Inferior parietal cortex (tissue), 1 donor: ENCODE measurements around the gene MBD1.
A peak's percentile ranks its signal among the peaks of the same experiment; 100 is the strongest.
"Not testable (repeated sequence)": the region's sequence is repeated elsewhere in the genome, so short reads cannot be mapped to it uniquely, and the experiment has no call there.

Experiments used
- DNase-seq: peaks from one replicate; pipeline ENCODE4 v3.0.0-alpha.2; 2016; ENCODE audit errors: extremely low spot score

The MBD1 gene

DNA sequence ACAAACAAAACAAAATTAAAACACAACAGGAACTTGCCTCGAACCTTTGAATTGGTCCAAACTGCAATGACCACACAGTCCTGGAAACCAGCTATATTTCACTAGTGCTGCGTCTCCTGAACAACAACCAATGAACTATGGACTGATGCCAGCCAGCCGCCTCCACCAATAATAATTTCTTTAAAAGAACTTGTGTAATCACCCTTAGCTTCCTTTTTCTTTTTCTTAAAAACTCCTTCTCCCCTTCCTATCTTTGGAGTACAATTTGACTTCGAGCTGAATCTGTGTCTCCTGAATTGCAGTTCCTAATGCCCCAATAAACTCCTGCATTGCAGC lies 7.8 kb upstream of the MBD1 start:
- DNase-seq: no peak

DNA sequence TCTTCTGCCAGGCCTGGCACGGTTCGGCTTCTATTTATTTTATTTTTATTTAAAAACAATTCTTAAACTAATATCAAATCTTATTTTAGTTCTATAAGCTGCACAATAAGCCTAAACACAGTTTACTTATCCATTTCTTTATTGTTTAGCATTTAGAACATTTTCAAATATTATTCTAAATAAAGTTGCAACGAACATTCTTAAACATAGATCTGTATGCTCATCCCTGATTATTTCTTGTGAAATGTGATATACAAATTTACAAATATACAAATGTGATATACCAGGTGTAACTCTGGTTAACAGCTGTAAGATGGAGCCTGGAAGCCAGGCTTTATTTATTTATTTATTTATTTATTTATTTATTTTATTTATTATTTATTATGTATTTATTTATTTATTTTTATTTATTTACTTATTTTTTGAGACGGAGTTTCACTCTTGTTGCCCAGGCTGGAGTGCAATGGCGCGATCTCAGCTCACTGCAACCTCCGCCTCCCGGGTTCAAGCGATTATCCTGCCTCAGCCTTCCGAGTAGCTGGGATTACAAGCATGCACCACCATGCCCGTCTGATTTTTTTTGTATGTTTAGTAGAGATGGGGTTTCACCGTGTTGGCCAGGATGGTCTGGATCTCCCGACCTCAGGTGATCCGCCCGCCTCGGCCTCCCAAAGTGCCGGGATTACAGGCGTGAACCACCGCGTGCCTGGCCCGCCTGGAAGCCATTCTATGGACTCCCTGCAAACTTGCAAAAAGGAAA lies 7.2 kb upstream of the MBD1 start:
- DNase-seq: not testable (repeated sequence)

DNA sequence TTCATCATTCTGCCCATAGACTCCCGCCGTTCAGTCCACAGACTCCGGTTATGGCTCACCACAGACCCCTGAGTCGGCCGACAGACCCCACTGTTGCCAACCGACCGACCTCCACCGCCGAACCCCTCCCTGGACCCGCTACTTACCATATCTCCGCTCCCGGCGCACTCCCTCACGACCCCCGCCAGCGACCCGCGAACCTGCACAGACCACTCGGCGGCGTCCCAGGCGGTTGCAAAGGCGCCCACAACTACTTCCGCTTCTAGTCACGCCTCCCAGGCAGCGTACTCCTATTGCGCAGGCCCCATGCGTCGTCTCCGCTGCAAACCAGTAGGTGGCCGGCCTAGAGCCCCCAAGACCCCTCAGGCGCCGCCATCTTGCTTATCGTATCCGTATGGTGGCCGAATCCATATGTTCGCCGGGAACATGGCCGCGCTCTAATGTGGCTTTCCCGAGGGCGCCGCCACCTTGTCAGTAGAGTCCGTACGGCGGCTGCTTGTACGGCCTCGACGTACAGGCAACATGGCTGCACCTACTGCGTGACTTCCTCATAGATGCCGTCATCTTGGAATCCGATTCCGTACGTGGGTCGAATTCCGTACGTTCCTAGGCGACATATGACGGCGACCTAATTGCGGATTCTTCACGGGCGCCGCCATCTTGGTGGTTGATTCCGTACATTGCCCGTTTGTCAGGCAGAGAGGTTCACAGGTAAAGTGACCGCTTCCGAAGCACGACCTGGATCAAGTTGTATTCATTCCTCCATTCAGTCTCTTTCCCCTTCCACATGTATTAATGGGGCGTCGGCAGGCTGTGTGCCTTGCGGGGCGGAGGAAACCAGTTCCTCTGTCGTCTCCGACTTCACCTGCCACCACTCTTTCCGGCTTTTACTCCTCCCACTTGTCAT lies 6.4 kb upstream of the MBD1 start, which contains the start of gene CXXC1:
Gene CXXC1 (minus strand): TSS at position 252 of the 907 bp plus-strand sequence. CDS start 103 bp downstream, at position 149.
- DNase-seq: peak; percentile 98

DNA sequence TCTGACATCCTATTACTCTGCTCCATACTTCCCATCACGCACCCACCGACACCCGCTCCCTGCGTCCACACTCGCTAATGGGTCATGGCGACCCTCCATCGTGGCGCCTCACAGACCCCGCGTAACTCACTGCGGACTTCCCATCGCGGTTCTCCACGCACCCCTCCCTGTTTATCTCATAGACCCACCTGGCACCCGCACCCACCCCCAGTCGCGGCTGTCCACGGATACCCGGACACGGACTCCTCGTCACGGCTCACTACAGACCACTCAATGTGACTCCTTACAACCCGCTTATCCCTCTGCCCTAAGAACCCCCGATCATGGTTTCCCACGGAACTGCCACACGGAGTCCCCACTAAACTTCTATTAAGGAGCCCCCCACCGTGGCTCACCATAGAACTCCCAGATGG lies 5.7 kb upstream of the MBD1 start:
- no peak for DNase-seq

DNA sequence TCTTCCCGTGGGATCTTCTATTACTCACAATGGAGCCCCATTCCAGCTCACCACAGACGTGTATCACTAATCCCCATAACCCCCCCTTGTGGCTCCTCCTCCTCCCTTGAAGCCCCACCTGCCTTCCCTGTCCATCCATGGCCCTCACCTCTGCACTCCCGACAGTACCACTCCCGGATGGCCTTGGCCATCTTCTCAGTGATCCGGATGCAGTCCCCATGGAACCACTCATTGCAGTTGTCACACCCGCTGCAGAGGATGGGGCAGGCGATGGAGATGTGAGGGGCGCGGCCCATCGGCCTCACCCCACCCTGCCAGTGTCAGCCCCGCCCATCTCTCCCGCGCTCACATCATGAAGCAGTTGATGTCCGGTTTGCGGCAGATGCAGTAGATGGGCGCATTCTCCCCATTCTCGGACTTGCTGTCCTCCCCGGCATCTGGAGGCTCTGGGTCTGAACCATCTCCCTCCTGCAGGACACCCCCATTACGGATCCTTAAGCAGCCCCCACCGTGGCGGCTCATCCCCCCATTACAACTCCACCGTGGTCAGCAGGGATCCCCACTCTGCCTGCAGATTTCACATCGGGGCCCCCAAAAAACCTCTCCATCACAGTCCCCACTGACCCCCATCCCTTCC lies 5.2 kb upstream of the MBD1 start:
- DNase-seq: no peak

DNA sequence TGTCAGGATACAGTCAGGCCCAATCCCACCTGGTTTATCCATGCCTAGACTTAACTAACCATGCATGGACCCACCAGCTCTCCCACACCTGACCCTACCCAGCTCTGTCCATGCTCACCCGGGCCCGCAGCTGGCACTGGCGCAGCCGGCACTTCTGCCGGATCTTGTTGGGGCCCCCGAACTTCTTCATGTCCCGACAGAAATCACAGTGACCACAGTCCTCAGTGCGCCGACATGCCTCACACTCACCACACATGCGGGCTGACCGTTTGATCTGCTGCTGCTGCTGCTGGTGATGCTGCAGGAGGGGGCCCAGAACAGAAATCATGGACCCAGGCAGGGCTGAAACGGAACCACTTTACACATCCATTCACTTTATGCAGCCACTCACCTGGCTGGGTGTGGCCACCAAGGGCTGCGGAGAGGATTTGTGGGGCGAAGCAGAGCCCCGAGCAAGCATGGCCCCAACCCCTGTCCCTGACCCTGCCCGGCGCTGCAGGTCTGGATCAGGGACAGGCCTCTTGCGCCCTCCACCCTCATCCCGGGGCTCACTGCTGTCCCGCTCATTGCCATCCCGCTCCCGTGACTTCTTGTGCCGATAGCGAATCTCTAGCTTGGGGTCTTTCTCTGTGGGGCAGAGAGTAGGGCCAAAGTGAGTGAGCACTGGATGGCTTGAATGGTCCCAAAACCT lies 4.5 kb upstream of the MBD1 start:
- DNase-seq: no peak

DNA sequence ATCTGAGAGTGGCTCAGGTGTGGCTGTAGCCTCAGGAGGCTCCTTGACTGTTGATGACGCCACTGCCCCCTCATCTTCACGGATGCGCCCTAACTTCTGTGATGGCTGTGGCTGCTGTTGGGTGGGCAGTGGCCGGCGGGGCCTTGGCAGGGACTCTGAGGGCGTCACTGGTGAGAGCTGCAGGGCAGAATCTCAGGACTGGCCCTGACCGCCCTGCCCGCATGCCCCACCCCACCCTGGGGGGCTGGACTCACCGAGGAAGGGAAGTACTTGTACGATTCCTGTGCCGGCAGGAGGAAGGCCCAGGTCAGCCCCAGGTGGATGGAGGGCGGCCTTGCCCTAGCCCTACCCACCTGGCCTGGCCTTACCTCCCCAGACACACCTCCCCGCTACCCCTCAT lies 3.7 kb upstream of the MBD1 start:
- no peak for DNase-seq

DNA sequence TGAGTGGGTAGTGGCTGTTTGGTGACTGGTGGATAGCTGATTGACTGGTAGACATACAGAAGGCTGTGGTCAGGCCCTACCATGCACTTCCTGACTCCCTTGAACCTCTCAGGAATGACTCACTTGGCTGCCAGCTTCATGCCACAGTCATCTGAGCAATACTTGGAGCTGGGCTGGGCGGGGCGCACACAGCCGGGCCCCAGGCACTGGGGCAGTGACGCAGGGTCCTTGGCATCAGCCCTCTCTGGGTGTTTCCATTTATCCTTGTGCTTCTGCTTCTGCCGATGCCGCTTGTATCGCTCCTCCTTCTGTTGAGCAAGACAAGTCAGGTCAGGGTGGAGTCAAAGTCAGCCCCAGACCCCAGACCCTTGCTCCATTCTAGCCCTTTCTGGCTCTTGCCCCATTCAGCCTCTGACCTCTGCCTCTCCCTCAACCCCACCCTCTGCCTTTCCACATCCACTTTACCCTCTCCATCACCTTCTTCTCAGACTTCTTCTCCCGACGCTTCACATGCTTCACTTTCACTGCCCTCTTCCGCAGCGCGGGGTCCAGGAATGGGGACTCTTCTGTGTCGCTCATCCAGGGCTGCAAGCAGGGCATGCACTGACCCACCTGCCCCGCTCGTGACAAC lies 3.0 kb upstream of the MBD1 start:
- no peak for DNase-seq

DNA sequence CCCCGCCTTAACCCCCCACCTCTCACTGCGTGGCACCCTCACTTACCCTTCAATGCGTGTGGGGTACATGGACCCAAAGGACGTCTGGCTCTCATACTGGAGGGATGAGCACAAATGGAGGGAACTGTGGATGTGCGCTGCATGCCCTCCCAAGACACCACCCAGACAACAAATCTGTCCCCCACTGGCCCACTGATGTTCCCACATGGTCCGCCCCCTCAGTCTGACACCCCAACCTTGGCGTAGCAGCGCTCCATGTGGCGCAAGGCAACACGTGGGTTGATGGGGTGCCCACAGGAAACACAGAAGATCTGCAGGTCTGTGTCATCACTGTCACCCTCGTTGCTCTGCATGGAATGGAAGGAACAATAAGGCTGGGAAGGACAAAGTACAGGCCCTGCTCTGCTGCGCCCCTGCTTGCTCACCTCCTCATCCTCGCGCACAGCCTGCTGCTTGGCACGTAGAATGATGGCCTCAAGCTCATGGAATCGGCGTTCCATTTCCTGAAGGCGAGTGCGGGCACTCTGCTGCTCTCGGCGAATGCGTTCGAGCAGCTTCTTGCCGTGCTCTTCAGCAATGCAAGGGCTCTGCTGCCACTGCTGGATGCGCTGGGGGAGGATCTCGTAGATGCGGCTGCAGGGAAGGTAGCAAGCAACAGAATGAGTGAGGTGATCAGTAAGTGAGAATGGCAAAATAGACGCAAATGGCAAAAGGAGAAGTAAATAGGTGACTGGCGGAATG lies 2.3 kb upstream of the MBD1 start:
- no peak for DNase-seq

DNA sequence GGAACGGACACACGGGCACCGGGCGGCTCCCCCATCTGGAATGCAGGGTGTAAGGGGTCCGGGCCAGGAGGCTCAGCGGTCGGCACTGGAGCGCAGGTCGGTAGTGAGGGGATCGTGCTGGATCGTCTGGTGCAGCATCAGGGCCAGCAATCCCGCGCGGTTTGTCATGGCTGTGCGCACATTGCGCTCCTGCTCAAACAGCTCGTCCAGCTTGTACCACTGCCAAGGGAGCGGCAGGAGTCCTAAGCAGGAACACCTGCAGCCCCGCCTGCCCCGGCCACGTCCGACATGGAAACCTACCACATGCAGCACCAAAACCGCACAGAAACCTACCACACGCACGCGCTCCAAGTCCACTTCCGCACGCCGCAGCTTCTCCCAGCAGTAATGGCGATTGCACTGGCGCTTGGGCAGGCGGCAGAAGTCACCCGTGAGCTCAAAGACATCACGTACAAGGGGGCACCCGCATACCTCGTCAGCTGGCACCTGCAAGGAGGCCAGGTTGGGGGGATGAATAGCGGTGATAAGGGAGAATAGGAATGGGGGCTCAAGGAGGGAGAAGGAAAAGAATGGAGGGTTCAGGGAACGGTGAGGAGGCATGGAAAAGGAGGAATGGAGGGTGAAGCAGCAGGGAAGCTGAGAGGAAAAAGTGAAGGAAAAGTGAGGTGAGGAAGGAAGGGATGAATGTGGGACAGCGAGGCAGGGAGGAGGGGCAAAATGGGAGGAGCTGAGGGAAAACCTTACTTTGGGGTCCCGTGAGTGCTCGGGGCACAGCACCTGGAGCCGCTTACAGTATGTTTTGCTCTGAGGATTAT lies 1.4 kb upstream of the MBD1 start:
- DNase-seq: no peak

DNA sequence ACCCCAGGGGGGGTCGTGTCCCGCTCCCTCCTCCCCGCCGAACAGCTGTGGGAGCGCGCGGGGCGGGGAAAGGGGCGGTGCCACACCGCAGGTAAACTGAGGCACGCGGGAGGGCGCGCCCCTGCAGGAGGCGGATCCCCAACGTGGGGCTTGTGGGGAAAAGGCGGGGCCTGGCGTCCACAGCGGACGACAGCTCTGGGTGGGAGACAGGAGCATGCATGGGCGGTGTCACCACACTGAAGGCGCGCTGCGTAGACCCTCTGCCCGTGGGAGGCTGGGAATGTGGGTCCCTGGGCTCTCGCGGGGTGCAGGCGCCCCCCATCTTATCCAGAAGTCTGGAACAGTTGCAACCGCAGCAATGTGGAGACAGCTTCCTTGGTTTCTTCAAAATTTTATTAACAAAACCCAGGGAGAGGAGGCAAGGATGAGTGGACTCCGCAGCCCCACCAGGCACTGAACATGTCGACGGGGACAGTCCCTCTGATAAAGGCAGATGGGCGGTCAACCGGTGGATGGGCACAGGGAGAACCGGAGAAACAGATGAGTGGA lies 723 bp upstream of the MBD1 start:
- no peak for DNase-seq

DNA sequence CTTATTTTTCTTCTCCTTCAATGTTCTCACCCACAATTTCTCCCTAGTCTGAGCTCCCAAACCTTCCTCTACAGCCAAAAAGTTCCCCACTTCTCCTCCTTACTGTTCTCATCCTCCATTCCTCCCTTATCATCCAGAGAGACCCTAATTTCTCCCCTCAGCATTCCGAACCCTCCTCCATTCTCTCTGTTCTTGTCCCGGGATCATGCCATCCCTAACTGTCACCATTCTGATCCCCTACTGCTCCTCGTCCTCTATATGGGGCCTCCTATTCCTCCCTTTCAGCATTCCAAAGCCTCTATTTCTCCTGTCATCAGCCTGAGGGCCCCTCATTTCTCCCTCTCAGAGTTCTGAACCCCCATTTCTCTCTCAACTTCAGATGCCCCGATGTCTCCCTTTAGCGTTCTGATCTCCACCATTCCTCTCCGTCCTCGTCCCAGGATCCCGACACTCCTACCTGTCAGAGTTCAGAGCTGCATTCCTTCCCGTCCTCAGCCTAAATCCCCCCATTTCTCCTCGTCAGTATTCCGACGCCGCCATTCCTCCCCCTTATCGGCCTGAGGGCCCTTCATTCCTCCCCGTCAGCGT lies 522 bp downstream of the MBD1 start:
- no peak for DNase-seq

DNA sequence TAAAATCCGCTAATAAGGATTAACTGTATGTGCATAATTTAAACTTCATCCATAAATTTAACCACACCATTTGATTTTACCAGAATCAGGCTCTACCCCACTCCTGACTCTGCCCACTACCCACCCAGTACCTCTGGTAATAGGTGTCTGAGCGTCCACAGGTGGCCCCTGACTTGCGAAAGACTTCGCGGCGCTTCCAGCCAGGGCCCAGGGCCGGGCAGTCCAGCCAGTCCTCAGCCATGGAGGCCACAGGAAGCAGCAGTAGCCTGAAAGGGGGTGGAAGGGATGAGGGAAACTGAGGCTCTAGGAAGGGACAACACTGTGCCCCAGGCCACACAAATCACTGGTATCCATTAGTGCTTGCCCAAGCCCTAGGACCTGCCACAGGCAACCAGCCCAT lies 1.6 kb downstream of the MBD1 start:
- DNase-seq: no peak

DNA sequence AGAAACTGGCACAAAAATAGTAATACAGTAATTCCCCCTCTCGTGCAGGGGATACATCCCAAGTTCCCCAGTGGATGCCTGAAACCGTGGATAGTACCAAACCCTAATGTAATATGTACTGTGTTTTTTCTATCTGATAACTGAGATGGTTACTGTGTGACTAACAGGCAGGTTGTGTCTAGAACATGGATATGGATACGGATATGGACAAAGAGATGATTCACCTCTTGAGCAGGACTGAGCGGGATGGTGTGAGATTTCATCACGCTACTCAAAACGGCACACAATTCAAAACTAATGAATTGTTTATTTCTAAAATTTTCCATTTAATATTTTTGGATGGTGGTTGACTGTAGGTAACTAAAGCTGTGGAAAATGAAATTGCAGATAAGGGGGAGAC lies 3.4 kb downstream of the MBD1 start:
- DNase-seq: no peak

DNA sequence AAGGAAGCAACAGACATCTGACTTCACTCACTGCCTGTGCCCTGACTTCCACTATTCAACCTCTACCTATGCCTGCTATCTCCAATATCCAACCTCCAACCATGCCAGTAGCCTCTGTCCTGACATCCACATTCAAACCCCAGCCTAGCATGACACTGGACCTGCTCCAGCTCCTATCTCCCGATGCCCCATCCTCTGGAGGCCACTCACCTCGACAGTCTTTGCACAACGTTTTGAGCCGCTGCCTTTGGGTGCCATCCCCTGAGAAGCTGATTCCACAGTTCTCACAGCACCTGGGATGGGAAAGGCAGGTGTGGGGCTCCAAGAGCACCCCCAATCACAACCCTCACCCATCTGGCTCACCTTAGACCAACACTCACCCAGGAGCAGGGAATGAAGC lies 4.9 kb downstream of the MBD1 start:
- no peak for DNase-seq

DNA sequence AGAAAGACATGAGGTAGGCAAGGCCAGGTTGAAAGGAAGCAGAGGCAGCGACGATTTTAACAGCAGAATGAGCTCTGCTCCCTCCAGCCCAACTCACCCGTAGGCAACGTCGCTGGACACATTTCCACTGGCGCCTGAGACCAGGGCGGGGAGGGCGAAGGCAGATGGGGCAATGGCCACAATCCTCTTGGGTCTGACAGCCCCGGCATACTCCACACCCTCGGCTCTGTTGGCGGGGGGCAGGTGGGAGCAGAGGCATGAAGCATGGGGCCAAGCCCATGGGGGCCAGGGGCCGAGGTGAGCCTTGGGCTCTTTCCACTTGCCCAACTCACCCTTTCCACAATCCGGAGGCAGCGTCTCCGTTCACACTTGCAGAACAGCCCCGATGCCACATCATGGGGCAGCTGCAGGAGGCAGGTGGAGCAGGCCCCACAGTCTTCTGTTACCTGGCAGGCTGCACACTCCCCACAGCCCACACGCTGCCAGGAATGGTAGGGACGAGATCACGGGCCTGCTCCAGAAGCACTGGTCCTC lies 5.8 kb downstream of the MBD1 start:
- no peak for DNase-seq

DNA sequence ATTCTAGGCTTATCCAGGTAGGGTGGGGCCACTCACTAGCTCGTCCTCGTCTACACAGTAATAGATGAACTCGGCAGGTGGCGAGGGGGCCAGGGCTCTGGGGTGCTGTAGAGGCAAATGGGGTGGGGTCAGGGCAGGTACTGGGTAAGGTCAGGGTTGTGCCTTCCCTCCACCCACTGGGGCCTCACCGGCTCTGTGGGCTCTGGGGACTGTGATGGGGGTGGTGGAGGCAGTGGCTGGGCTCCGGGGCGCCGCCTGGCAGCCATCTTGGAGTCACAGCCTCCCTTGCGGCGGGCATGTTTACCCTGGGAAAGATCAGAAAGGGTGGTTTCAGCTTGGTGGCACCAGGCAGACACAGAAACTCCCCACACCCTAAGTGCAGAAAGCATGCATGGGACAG lies 6.4 kb downstream of the MBD1 start:
- DNase-seq: no peak

DNA sequence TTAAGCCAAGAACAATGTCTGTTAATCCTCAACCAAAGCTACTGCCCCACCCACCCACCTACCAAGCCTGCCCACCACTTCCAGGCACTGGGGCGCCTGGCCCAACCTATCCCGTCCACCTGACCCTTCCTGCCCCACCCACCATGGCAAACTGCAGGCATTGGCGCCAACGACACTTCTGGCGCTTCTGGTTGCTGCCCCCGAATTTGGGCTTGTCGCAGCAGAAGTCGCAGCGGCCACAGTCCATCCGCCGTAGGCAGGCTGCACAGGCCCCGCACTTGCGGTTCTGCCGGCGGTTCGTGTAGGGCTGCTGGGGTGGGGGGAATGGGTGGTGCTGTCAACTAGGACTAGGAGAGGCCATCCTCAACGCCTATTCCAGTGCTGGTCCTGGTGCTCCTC lies 7.3 kb downstream of the MBD1 start:
- DNase-seq: no peak
